ENCODE results near the gene SQSTM1. TPM values are rescaled to one million over a fixed set of nuclear protein-coding genes. Genes with fewer than 3 reads are reported as not detected.
"Not testable (repeated sequence)": the region's sequence is repeated elsewhere in the genome, so short reads cannot be mapped to it uniquely, and the experiment has no call there.

Gene SQSTM1
- total RNA-seq, 3 donors from 2014 or later: 302 to 348 (median 321) TPM

DNA sequence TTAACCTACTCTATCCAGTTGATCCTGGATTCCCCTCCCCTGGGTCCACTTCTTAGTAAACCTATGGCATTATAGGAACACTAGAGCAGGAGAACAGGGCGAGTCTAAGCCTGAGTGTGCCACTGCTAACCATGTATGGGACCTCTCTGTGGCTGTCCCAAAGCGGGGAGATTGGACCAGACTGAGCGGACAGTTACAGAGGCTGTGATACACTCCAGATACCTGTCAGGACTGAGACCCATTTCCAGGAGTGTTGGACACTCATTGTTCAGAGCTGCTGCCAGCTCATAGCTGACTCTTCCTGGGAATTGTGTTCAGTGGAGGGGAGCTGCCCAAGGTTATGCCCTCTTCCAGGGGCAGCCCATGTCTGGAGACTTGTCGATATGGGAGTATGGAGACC lies 38.9 kb upstream of the SQSTM1 start:
- H3K4me1 ChIP-seq (ENCODE audit: low read depth): no peaks in the 10 kb centered on the region

GRCh38 chr5:179783128-179783527 lies 37.6 kb upstream of the SQSTM1 start:
- ATAC-seq (no peak), DNase-seq (no peak)
- H3K36me3 ChIP-seq (ENCODE audit: low read depth): no peaks in the 10 kb centered on the region
- H3K4me1 ChIP-seq (ENCODE audit: low read depth): no peaks in the 10 kb centered on the region
- no peak for TF ChIP-seq CTCF (IDR thresholded peaks at IDR 0.05)
- H3K4me3 ChIP-seq: no peak overlapping the region
- no peaks in the 10 kb centered on the region for H3K9me3 ChIP-seq
- intact Hi-C loops (cut with DNase I, micrococcal nuclease): no loop called here

More for the DNA sequence above, 38.9 kb upstream of the SQSTM1 start:
- TF ChIP-seq CTCF (IDR thresholded peaks at IDR 0.05): no peak
- Histone ChIP-seq H3K4me3 (no peak overlapping the region), H3K36me3 (ENCODE audit: low read depth) (no peaks in the 10 kb centered on the region), H3K9me3 (no peaks in the 10 kb centered on the region)
- DNase-seq (no peak), ATAC-seq (no peak)
- intact Hi-C loops (cut with DNase I, micrococcal nuclease): no loop called here

GRCh38 chr5:179786861-179787260 lies 33.8 kb upstream of the SQSTM1 start:
- H3K9me3 ChIP-seq: no peaks in the 10 kb centered on the region
- intact Hi-C loops (cut with DNase I, micrococcal nuclease): no loop called here
- H3K4me1 ChIP-seq (ENCODE audit: low read depth): no peaks in the 10 kb centered on the region
- H3K36me3 ChIP-seq (ENCODE audit: low read depth): no peaks in the 10 kb centered on the region
- no peak overlapping the region for H3K4me3 ChIP-seq
- ATAC-seq: no peak
- no peak for DNase-seq
- TF ChIP-seq CTCF (IDR thresholded peaks at IDR 0.05): no peak

DNA sequence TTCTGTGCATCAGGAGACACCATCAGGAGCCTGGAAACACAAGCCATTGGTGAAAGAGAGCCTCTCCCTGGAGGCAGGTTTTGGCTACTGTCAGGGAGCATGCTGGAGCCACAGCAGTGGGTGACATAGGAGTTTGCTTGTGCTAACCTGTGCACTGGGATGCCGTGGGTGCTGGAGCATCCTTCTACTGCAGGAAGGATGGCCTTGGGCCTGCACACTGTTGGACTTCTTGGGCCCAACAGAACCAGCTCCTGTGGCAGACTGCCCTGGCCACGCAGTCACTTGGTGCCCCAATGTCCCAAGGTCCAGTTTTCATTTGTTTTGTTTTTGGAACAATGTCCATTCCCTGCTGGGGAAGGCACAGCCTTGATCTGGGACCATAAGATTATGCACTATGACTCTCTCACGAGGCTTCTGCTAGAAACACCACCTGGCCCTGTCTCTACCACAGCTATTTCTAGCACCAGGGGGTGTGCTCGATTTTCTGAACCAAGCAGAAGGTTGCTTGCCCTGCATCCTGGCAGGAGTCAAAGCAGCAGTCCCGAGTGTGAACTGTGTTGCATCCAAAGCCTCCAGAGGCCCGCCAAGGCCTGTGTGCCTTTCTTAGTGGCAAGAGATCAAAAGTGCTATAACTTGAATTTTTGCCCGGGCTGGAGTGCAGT lies 32.4 kb upstream of the SQSTM1 start:
- ATAC-seq: no peak

DNA sequence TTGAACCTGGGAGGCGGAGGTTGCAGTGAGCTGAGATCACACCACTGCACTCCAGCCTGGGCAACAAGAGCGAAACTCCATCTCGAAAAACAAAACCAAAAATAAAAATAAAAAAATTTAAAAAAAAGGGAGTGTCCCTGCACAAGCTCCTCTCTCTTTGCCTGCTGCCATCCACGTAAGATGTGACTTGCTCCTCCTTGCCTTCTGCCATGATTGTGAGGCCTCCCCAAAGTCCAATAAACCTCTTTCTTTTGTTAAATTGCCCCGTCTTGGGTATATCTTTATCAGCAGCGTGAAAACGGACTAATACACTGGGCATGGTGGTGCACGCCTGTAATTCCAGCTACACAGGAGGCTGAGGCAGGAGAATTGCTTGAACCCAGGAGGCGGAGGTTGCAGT lies 31.4 kb upstream of the SQSTM1 start:
- intact Hi-C loops (cut with DNase I, micrococcal nuclease); ATAC-seq; H3K4me1 ChIP-seq (ENCODE audit: low read depth); H3K4me3 ChIP-seq; DNase-seq; H3K9me3 ChIP-seq; H3K36me3 ChIP-seq (ENCODE audit: low read depth): not testable (repeated sequence)

More for the DNA sequence above, 32.4 kb upstream of the SQSTM1 start:
- Histone ChIP-seq H3K4me1 (ENCODE audit: low read depth) (peaks cover under 1% of the 10 kb centered on the region), H3K36me3 (ENCODE audit: low read depth) (no peaks in the 10 kb centered on the region), H3K9me3 (no peaks in the 10 kb centered on the region), H3K4me3 (no peak overlapping the region)
- intact Hi-C loops (cut with DNase I, micrococcal nuclease): no loop called here
- no peak for TF ChIP-seq CTCF (IDR thresholded peaks at IDR 0.05)
- no peak for DNase-seq

DNA sequence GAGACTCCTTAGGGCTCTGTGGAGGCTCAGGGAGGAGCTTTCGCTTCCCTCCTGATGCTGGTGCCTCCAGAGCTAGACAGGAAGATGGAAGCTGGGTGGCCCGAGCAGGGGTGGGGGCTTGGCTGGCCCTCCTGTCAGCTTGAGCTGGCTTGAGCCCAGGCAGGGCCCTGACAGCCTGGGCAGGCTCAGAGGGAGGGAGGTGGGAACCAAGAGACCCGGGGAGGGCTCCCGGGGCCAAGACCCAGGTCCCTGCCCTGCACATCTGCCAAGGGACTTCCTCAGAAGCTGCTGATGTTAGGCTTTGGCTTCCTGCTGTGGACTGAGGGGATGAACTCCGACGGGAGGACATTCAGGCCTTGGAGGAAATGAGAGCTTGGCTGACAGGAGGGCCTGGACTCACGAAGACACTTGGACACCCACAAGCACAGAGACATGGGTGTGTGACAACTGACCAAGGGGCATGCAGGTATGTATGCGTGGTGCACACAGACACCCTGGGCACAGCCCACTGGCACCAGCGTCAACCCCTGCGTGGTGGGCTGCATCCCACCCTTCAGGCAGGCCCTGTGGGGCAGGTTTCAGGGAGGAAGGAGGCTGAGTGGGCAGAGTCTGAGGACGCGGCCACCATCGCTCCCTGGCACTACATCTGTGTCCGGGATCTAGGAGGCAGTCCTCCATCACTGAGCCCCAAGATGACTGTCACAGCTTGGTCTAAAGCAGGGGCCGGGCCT lies 28.7 kb upstream of the SQSTM1 start:
- H3K36me3 ChIP-seq (ENCODE audit: low read depth): no peaks in the 10 kb centered on the region
- no peaks in the 10 kb centered on the region for H3K9me3 ChIP-seq
- no peak overlapping the region for H3K4me3 ChIP-seq
- peaks cover 26% of the 10 kb centered on the region for H3K4me1 ChIP-seq (ENCODE audit: low read depth)
- DNase-seq: peak in 1 of 3 donors; percentile 38
- ATAC-seq: no peak
- intact Hi-C loops (cut with DNase I, micrococcal nuclease): no loop called here
- no peak for TF ChIP-seq CTCF (IDR thresholded peaks at IDR 0.05)

Data from mucosa of descending colon (tissue), 3 donors.